IPS-11a (cell line): ENCODE results near the gene ATP13A2.

ENCODE experiments used
- H3K4me3 ChIP-seq: one replicate; pipeline ENCODE4 v1.5.1; 2013; ENCODE audit warnings: low read depth, low read length, control low read depth

The ATP13A2 gene

GRCh38 chr1:17011439-17012307, at the start of gene ATP13A2:
ATP13A2 (minus strand) TSS chr1:17011928; CDS start chr1:17011738, 190 bp downstream.
- H3K4me3 ChIP-seq, result peak within 1 kb of the TSS; percentile 68

GRCh38 chr1:17061486-17061885, 49.8 kb upstream of the ATP13A2 start:
- H3K4me3 ChIP-seq, result no peak overlapping the region

- no peak overlapping the region for H3K4me3 ChIP-seq
These were observed 48.6 kb upstream of the ATP13A2 start for GRCh38 chr1:17060306-17060749.

- H3K4me3 ChIP-seq, result no peak overlapping the region
These were observed 47.9 kb upstream of the ATP13A2 start for GRCh38 chr1:17059391-17060305.

- H3K4me3 ChIP-seq, result no peak overlapping the region
These were observed 44.8 kb upstream of the ATP13A2 start for GRCh38 chr1:17056551-17056950.

GRCh38 chr1:17055801-17056200, 44.1 kb upstream of the ATP13A2 start:
- H3K4me3 ChIP-seq, result no peak overlapping the region

GRCh38 chr1:17053685-17054410, 42.1 kb upstream of the ATP13A2 start, which contains the start of gene SDHB:
SDHB (minus strand) TSS chr1:17054032; CDS start chr1:17054019, 13 bp downstream.
- peak within 1 kb of the TSS; percentile 91 for H3K4me3 ChIP-seq

GRCh38 chr1:17053086-17053684, 41.5 kb upstream of the ATP13A2 start:
- peak overlapping the region; percentile 91 for H3K4me3 ChIP-seq

GRCh38 chr1:17052641-17053040, 40.9 kb upstream of the ATP13A2 start:
- no peak overlapping the region for H3K4me3 ChIP-seq

- H3K4me3 ChIP-seq, result no peak overlapping the region
These were observed 40.3 kb upstream of the ATP13A2 start for GRCh38 chr1:17052038-17052437.

- no peak overlapping the region for H3K4me3 ChIP-seq
These were observed 36.2 kb upstream of the ATP13A2 start for GRCh38 chr1:17047924-17048323.

- no peak overlapping the region for H3K4me3 ChIP-seq
These were observed 34.6 kb upstream of the ATP13A2 start for GRCh38 chr1:17046334-17046657.

- no peak overlapping the region for H3K4me3 ChIP-seq
These were observed 34.1 kb upstream of the ATP13A2 start for GRCh38 chr1:17045634-17046333.

- H3K4me3 ChIP-seq, result no peak overlapping the region
These were observed 33.4 kb upstream of the ATP13A2 start for GRCh38 chr1:17045150-17045549.

GRCh38 chr1:17043676-17044075, 31.9 kb upstream of the ATP13A2 start:
- no peak overlapping the region for H3K4me3 ChIP-seq

GRCh38 chr1:17040135-17040534, 28.4 kb upstream of the ATP13A2 start:
- H3K4me3 ChIP-seq, result no peak overlapping the region

GRCh38 chr1:17039522-17039921, 27.8 kb upstream of the ATP13A2 start:
- H3K4me3 ChIP-seq, result no peak overlapping the region

GRCh38 chr1:17033481-17033880, 21.8 kb upstream of the ATP13A2 start:
- no peak overlapping the region for H3K4me3 ChIP-seq

GRCh38 chr1:17032741-17033140, 21.0 kb upstream of the ATP13A2 start:
- no peak overlapping the region for H3K4me3 ChIP-seq

- H3K4me3 ChIP-seq, result no peak overlapping the region
These were observed 19.7 kb upstream of the ATP13A2 start for GRCh38 chr1:17031436-17031835.
